ENCODE measurements around the gene PRKCE. TPM values are rescaled to one million over a fixed set of nuclear protein-coding genes. Genes with fewer than 3 reads are reported as not detected.
A peak's percentile ranks its signal among the peaks of the same experiment; 100 is the strongest.

The PRKCE gene
- total and polyA plus RNA-seq, 4 experiments from 2014 or later: 1.8 to 21.7 (median 11.0) TPM

DNA sequence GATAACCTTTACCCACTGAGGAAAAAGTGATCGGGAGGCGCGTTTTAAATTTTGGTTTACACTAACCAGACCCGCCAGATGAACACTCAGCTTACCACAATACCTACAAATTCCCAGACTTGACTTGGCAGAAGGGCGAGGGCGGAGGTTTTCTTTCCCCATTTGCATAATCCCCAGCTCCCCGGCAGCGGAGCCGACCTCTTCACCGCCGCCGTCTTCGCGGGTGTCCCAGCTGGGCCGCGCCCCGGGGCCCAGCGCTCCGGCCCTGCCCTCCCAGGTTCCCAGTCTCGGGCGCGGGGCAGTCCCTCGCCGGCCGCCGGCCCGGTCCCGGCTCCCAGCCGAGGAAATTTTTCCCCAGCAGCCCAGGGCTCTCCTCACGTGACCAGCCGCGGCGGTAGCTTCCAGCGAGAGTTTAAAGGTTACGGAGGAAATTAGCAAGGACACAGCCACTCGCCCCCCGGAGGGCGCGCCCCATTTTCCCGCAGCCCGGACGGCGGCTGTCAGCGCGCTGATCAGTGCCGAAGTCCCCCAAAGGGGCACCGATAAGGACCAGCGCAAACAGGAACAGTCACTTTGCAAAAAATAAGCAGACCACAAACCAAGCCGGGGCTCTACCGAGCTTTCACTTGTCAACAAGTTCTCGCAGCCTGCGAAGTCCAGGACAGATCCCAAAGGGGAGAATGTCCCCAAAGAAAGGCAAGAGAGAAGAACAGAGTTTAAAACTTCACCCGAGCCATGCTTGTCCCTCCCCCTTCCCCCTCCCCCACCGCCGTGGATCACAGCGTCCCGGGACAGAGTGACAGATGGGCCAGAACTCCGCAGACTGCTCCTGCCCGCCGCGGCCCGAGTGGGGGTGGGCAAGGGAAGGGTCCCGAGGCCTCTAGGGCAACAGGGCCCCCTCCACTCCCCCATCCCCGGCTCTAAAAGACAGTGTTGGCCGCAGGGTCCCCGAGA is 1.3 kb upstream of the PRKCE start:
- Histone ChIP-seq H3K27ac (ENCODE audit: low read depth, low read length) (peak overlapping the region; percentile 71), H3K9me3 (ENCODE audit: control insufficient read depth in 1 of 2, low read length in 2 of 2) (no peaks in the 10 kb centered on the region), H3K27me3 (ENCODE audit: insufficient read depth, low read length) (no peaks in the 10 kb centered on the region), H3K4me1 (ENCODE audit: insufficient read depth, low read length) (peaks cover 21% of the 10 kb centered on the region), H3K36me3 (ENCODE audit: insufficient read depth, low read length) (no peaks in the 10 kb centered on the region), H3K4me3 (ENCODE audit: low read length in 2 of 2) (peak overlapping the region; percentile 65 to 85)
- CTCF ChIA-PET (ENCODE audit: partially characterized antibody): interaction anchor here (0.6 to 2.0 kb wide), 7 partner anchors 9 to 220 kb away, joined by 3 to 28 read pairs (median 3); no protein-coding TSS in a partner anchor
- POLR2A ChIA-PET (ENCODE audit: partially characterized antibody): interaction anchor here (0.5 to 3.2 kb wide), 8 partner anchors 9 to 819 kb away, joined by 3 to 22 read pairs (median 4); partner anchors contain the start of gene SRBD1
- Mint-ChIP-seq H3K9me3 (peaks cover 0 to 2% (median 0%) of the 10 kb centered on the region in 8 donors), H3K4me3 (peak overlapping the region; percentile 90 to 98 (median 96)), H3K27me3 (peaks cover 1 to 2% of the 10 kb centered on the region in 2 donors), H3K36me3 (peaks cover 4 to 20% of the 10 kb centered on the region in 2 donors), H3K27ac (peak overlapping the region; percentile 87 to 95 (median 92)), H3K4me1 (peaks cover 20 to 38% (median 27%) of the 10 kb centered on the region in 4 donors)
- DNase-seq: peak in 3 of 5 donors; percentile 52 to 72 (median 57)
- intact Hi-C loops (cut with micrococcal nuclease): loop anchor here (2.0 to 5.0 kb wide), 2 partner anchors 83 to 647 kb away; partner anchors contain the start of gene EPAS1

DNA sequence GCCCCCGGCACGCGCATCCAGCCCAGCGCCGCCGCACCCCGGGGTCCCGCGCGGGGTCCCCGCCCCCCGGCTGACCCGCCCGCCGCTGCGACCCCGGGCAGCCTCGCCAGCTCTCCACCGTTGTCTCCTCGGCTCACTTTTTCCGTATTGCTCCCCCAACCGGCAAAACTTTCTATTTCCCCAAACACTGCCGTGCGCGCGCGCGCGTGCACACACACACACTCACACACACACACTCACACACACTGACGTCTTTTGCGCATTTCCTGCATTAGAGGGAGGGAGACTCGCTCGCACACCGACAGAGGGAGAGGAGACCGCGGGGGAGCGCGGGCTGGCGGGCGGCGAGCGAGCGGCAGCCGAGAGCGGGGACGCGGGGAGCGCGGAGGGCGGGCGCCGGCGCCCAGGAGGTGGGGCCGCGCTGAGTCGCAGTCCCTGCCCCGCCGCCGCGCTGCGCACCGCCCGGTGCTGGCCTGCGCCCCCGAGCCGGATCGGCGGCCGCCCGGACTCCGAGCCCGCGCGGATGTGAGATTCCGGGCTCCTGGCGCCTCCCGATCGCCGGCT is 542 bp upstream of the PRKCE start:
- ChIA-PET POLR2A (ENCODE audit: partially characterized antibody) (interaction anchor here (0.5 to 3.2 kb wide), 8 partner anchors 8 to 818 kb away, joined by 3 to 22 read pairs (median 4); partner anchors contain the start of gene SRBD1), CTCF (ENCODE audit: partially characterized antibody) (interaction anchor here (1.4 to 2.0 kb wide), 6 partner anchors 10 to 128 kb away, joined by 3 to 28 read pairs (median 6); no protein-coding TSS in a partner anchor)
- H3K27me3 ChIP-seq (ENCODE audit: insufficient read depth, low read length): no peaks in the 10 kb centered on the region
- peaks cover 20 to 38% (median 27%) of the 10 kb centered on the region in 4 donors for H3K4me1 Mint-ChIP-seq
- peaks cover 0 to 2% (median 0%) of the 10 kb centered on the region in 8 donors for H3K9me3 Mint-ChIP-seq
- H3K4me1 ChIP-seq (ENCODE audit: insufficient read depth, low read length): peaks cover 21% of the 10 kb centered on the region
- H3K27ac ChIP-seq (ENCODE audit: low read depth, low read length): peak overlapping the region; percentile 71
- intact Hi-C loops (cut with micrococcal nuclease): loop anchor here (1.0 to 5.0 kb wide), 3 partner anchors 40 to 646 kb away; partner anchors contain the start of genes EPAS1 and SRBD1
- peaks cover 1 to 2% of the 10 kb centered on the region in 2 donors for H3K27me3 Mint-ChIP-seq
- peak overlapping the region; percentile 65 to 85 for H3K4me3 ChIP-seq (ENCODE audit: low read length in 2 of 2)
- peak overlapping the region; percentile 91 to 98 (median 97) for H3K4me3 Mint-ChIP-seq
- H3K36me3 Mint-ChIP-seq: peaks cover 4 to 20% of the 10 kb centered on the region in 2 donors
- H3K27ac Mint-ChIP-seq: peak overlapping the region; percentile 87 to 99 (median 98)
- no peaks in the 10 kb centered on the region for H3K36me3 ChIP-seq (ENCODE audit: insufficient read depth, low read length)
- peak; percentile 96 to 97 (median 97) for DNase-seq
- H3K9me3 ChIP-seq (ENCODE audit: control insufficient read depth in 1 of 2, low read length in 2 of 2): no peaks in the 10 kb centered on the region

DNA sequence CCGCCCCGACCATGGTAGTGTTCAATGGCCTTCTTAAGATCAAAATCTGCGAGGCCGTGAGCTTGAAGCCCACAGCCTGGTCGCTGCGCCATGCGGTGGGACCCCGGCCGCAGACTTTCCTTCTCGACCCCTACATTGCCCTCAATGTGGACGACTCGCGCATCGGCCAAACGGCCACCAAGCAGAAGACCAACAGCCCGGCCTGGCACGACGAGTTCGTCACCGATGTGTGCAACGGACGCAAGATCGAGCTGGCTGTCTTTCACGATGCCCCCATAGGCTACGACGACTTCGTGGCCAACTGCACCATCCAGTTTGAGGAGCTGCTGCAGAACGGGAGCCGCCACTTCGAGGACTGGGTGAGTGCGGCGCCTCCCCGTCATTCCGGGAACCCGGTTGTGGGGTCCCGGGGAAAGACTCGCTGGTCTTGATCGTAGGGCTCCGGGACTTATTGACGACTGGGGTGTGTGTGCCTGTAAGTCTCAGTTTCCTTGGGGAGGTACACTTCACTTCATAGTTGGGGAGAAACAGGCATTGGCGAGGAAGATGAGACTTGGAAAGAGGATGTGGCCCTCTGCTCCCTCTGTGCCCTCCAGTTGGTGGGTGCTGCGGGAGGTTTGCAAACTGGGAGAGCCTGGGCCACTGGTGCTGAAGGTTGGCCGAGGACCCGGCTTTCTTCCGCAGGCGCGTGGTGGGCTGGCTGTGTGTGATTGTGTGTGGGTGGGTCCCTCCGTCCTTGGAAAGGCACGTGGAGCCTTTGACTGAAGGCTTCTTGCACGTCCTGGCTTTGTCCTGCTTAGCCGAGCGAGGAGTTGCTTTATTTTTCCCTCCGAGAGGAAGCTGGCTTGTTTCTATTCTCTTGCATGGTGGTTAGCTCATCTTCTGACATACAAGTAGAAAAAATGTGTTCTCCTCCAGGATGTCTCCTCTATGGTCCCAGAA is 886 bp downstream of the PRKCE start:
- H3K4me3 Mint-ChIP-seq: peak overlapping the region; percentile 86 to 96 (median 90)
- intact Hi-C loops (cut with micrococcal nuclease): loop anchor here (5.0 kb wide), 1 partner anchor 85 kb away; no protein-coding TSS in a partner anchor
- H3K4me3 ChIP-seq (ENCODE audit: low read length in 2 of 2): peak overlapping the region; percentile 76 to 85
- CTCF ChIA-PET (ENCODE audit: partially characterized antibody): interaction anchor here (0.6 to 1.8 kb wide), 4 partner anchors 9 to 411 kb away, joined by 3 to 7 read pairs (median 4); partner anchors contain the start of gene SRBD1
- H3K9me3 Mint-ChIP-seq: peaks cover 0 to 2% (median 0%) of the 10 kb centered on the region in 8 donors
- peak overlapping the region; percentile 61 for H3K27ac ChIP-seq (ENCODE audit: low read depth, low read length)
- peaks cover 4 to 20% of the 10 kb centered on the region in 2 donors for H3K36me3 Mint-ChIP-seq
- H3K36me3 ChIP-seq (ENCODE audit: insufficient read depth, low read length): no peaks in the 10 kb centered on the region
- no peaks in the 10 kb centered on the region for H3K27me3 ChIP-seq (ENCODE audit: insufficient read depth, low read length)
- H3K4me1 Mint-ChIP-seq: peaks cover 20 to 38% (median 27%) of the 10 kb centered on the region in 4 donors
- H3K4me1 ChIP-seq (ENCODE audit: insufficient read depth, low read length): peaks cover 21% of the 10 kb centered on the region
- no peaks in the 10 kb centered on the region for H3K9me3 ChIP-seq (ENCODE audit: control insufficient read depth in 1 of 2, low read length in 2 of 2)
- peak in 4 of 5 donors; percentile 10 to 26 (median 20) for DNase-seq
- peak overlapping the region; percentile 82 to 93 (median 88) for H3K27ac Mint-ChIP-seq
- POLR2A ChIA-PET (ENCODE audit: partially characterized antibody): interaction anchor here (3.2 kb wide), 2 partner anchors 9 to 85 kb away, joined by 16 to 22 read pairs; no protein-coding TSS in a partner anchor
- H3K27me3 Mint-ChIP-seq: peaks cover 1 to 2% of the 10 kb centered on the region in 2 donors

DNA sequence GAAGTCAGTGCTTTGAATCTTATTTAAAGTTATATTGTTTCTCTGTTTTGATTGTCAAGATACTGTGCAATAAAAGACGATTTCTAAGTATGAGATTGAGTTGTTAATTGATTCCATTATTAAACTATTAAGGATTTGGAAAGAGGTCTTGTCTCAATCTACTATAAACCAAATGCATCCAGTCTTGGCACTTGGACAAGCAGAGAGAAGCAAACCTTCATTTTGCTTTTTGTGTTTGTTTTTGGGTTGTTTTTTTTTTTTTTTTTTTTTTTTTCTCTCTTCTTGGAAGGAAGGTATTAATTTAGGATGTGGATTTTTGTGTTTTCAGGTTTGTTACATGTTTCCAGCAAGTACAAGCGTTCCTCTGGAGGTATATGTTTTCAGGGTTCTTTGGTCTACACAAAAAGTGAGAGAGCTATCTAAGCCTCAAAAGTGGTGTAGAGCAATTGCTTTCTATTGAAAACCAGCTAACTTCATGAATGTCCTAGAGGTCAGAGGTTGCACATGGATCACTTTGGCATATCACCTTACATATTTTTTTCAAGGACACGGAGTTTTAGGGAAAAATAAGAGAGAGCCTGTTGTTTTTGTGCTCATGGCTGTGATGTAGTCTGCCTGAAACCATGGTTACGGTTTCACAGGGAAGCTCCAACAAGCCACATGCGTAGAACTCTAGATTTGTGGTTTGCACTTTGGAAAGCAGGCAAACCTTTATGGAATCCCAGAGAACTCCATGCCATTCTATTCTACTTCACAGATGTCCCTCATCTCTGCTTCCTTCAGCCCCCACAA is 1.8 kb downstream of the PRKCE start:
- Mint-ChIP-seq H3K4me3 (peak overlapping the region; percentile 86 to 96 (median 90)), H3K27ac (peak overlapping the region in 3 of 7 donors; percentile 75 to 93 (median 90))
- CTCF ChIA-PET (ENCODE audit: partially characterized antibody): interaction anchor here (0.7 to 1.7 kb wide), 5 partner anchors 9 to 125 kb away, joined by 3 to 6 read pairs (median 3); partner anchors contain the start of gene SRBD1

DNA sequence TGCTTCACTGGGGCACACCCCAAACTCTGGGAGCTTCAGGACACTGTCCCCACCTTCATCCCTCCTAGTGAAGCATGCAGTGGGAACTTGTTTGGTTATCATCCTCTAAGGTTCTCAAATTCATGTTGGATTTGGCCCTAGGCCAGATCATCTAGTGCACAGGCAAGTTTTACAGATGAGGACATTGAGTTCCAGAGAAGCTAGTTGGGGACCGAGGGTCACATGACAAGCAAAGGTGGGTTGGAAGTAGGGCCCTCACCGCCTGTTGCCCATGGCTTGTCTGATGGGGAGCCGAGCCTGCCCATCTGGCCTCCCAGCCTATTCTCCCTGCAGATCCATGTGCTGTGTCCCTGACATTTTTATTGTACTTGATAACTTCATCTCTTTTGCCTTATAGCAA is 2.8 kb downstream of the PRKCE start:
- no peak overlapping the region for H3K4me3 ChIP-seq (ENCODE audit: low read length in 2 of 2)
- ChIA-PET POLR2A (ENCODE audit: partially characterized antibody) (no interaction called here), CTCF (ENCODE audit: partially characterized antibody) (interaction anchor here (0.7 to 0.8 kb wide), 2 partner anchors 10 to 124 kb away, joined by 3 to 4 read pairs; no protein-coding TSS in a partner anchor)
- Mint-ChIP-seq H3K9me3 (peaks cover 0 to 2% (median 0%) of the 10 kb centered on the region in 8 donors), H3K36me3 (peaks cover 4 to 20% of the 10 kb centered on the region in 2 donors), H3K4me3 (peak overlapping the region in 2 of 8 donors; percentile 3 to 74), H3K4me1 (peaks cover 23 to 42% (median 27%) of the 10 kb centered on the region in 4 donors), H3K27me3 (peaks cover 1 to 2% of the 10 kb centered on the region in 2 donors), H3K27ac (peak overlapping the region in 2 of 7 donors; percentile 3 to 63)
- intact Hi-C loops (cut with micrococcal nuclease): loop anchor here (5.0 kb wide), 1 partner anchor 87 kb away; no protein-coding TSS in a partner anchor
- H3K27ac ChIP-seq (ENCODE audit: low read depth, low read length): no peak overlapping the region
- no peaks in the 10 kb centered on the region for H3K9me3 ChIP-seq (ENCODE audit: control insufficient read depth in 1 of 2, low read length in 2 of 2)
- no peak for DNase-seq
- no peaks in the 10 kb centered on the region for H3K36me3 ChIP-seq (ENCODE audit: insufficient read depth, low read length)
- H3K27me3 ChIP-seq (ENCODE audit: insufficient read depth, low read length): no peaks in the 10 kb centered on the region
- peaks cover 20% of the 10 kb centered on the region for H3K4me1 ChIP-seq (ENCODE audit: insufficient read depth, low read length)

More for the DNA sequence above, 1.8 kb downstream of the PRKCE start:
- H3K4me1 Mint-ChIP-seq: peaks cover 22 to 42% (median 27%) of the 10 kb centered on the region in 4 donors
- Histone ChIP-seq H3K36me3 (ENCODE audit: insufficient read depth, low read length) (no peaks in the 10 kb centered on the region), H3K9me3 (ENCODE audit: control insufficient read depth in 1 of 2, low read length in 2 of 2) (no peaks in the 10 kb centered on the region), H3K27me3 (ENCODE audit: insufficient read depth, low read length) (no peaks in the 10 kb centered on the region), H3K27ac (ENCODE audit: low read depth, low read length) (no peak overlapping the region), H3K4me3 (ENCODE audit: low read length in 2 of 2) (no peak overlapping the region), H3K4me1 (ENCODE audit: insufficient read depth, low read length) (peaks cover 21% of the 10 kb centered on the region)
- intact Hi-C loops (cut with micrococcal nuclease): loop anchor here (5.0 kb wide), 1 partner anchor 86 kb away; no protein-coding TSS in a partner anchor
- no peak for DNase-seq
- H3K36me3 Mint-ChIP-seq: peaks cover 4 to 20% of the 10 kb centered on the region in 2 donors
- peaks cover 0 to 2% (median 0%) of the 10 kb centered on the region in 8 donors for H3K9me3 Mint-ChIP-seq
- peaks cover 1 to 2% of the 10 kb centered on the region in 2 donors for H3K27me3 Mint-ChIP-seq
- POLR2A ChIA-PET (ENCODE audit: partially characterized antibody): no interaction called here

Measured in CD4-positive, alpha-beta memory T cell (primary cell).